Pancreas (tissue), 10 donors: ENCODE data around the gene RAD51B. TPM values are rescaled to one million over a fixed set of nuclear protein-coding genes. Genes with fewer than 3 reads are reported as not detected.

Experiments used
- ATAC-seq, 4 donors: fragments of 200-7000 bp; cut with Tn5 transposase; one replicate each; pipeline versions ENCODE4 v1.8.0 to v1.9.1; 2020; ENCODE audit warnings: mild to moderate bottlenecking in 4 of 4, moderate library complexity in 4 of 4
- DNase-seq, 6 donors: peaks; one replicate each; pipeline ENCODE4 v3.0.0-alpha.2; 2020
- FAIRE-seq: peaks from 2 replicates; lab custom pipeline; 2012; peaks lifted over from hg19 to GRCh38; lab: Jason Lieb, UNC
- H3K27ac ChIP-seq, 4 donors: fragments of 200-600 bp; sonication (generic); 1 replicate in 3 of 4; 2 replicates in 1 of 4; pipeline versions ENCODE4 v1.5.0 to v1.8.0; 2020
- H3K27me3 ChIP-seq, 4 donors: fragments of 200-600 bp; one replicate each; pipeline ENCODE4 v1.8.0; 2021
- H3K36me3 ChIP-seq, 3 donors: fragments of 200-600 bp; sonication (generic) in 1 of 3; one replicate each; pipeline versions ENCODE4 v1.5.0 to v1.8.0; 2020 to 2021
- H3K4me1 ChIP-seq, 3 donors: fragments of 200-600 bp; one replicate each; pipeline ENCODE4 v1.8.0; 2021
- H3K4me3 ChIP-seq, 4 donors: fragments of 200-600 bp; sonication (generic) in 2 of 4; one replicate each; pipeline versions ENCODE4 v1.5.0 to v1.8.0; 2020 to 2021
- H3K9me3 ChIP-seq, 4 donors: fragments of 200-600 bp; one replicate each; pipeline ENCODE4 v1.8.0; 2021
- WGBS, 2 donors: extraction: QIAGEN DNeasy Blood & Tissue Kit; methylation state at CpG; one replicate each; pipeline ENCODE4 v1.1.7; 2013; 5-methylcytosine and 5-hydroxymethylcytosine counted together
- intact Hi-C, 3 donors: fragments of 100-400 bp; cut with DNase I; formaldehyde crosslinking; loops; one replicate each; pipeline versions ENCODE4 v1.11.1 to v1.14.2; 2022
- polyA plus RNA-seq, 2 donors: library from polyadenylated mRNA; stranded (reverse); fragments of 200-250 nt; gene quantifications; one replicate each; pipeline ENCODE4 v1.2.3, GENCODE V29; 2013
- total RNA-seq, 6 donors: library from RNA; stranded (reverse); fragmentation: NEBNext Ultra II Directional in 4 of 6; extraction: Animal tissue kit (Norgen Biotek cat#: 25700) in 4 of 6; gene quantifications; one replicate each; pipeline versions ENCODE4 v1.2.1 to v1.2.4, GENCODE V29; 2021 to 2023
- TF ChIP-seq, protein P1 (sequence below), 4 donors: fragments of 200-600 bp; sonication (generic) in 3 of 4; IDR thresholded peaks; one replicate each; pipeline versions ENCODE4 v1.5.0 to v1.8.0; 2021; ENCODE audit warnings: antibody characterized with exemption in 4 of 4
- donor health status: healthy with polysubstance abuse.
- donor health status: DM: no; HTN: no; CAD: no; lungs with moderate emphysema.
- donor health status: DM: no; HTN: no; CAD: no.
- donor health status: control.
- donor health status: control.
- donor health status: Bipolar disorder and iron deficiency.
- donor health status: DM: yes; HTN: yes; CAD: no.
- donor health status: DM: no; HTN: no; CAD: no.
- donor health status: DM: no; HTN: no; CAD: no.
- donor health status: DM: yes; HTN: yes; CAD: no.

Gene RAD51B
- total and polyA plus RNA-seq, 8 donors = 1.1 to 17.3 (median 5.8) TPM

- 89 to 90% methylated on average over 8 of the region's 8 CpGs for WGBS, 2 donors
- ATAC-seq (no peak), FAIRE-seq (no peak), DNase-seq (no peak)
- Histone ChIP-seq H3K4me1 (peaks cover 8 to 40% (median 20%) of the 10 kb centered on the region in 3 donors), H3K27me3 (no peaks in the 10 kb centered on the region), H3K27ac (peak overlapping the region in 3 of 4 donors; percentile 91 to 94 (median 92)), H3K4me3 (no peak overlapping the region), H3K36me3 (no peaks in the 10 kb centered on the region), H3K9me3 (no peaks in the 10 kb centered on the region)
- intact Hi-C loops = no loop called here
- TF ChIP-seq, protein P1, sequence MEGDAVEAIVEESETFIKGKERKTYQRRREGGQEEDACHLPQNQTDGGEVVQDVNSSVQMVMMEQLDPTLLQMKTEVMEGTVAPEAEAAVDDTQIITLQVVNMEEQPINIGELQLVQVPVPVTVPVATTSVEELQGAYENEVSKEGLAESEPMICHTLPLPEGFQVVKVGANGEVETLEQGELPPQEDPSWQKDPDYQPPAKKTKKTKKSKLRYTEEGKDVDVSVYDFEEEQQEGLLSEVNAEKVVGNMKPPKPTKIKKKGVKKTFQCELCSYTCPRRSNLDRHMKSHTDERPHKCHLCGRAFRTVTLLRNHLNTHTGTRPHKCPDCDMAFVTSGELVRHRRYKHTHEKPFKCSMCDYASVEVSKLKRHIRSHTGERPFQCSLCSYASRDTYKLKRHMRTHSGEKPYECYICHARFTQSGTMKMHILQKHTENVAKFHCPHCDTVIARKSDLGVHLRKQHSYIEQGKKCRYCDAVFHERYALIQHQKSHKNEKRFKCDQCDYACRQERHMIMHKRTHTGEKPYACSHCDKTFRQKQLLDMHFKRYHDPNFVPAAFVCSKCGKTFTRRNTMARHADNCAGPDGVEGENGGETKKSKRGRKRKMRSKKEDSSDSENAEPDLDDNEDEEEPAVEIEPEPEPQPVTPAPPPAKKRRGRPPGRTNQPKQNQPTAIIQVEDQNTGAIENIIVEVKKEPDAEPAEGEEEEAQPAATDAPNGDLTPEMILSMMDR (IDR thresholded peaks at IDR 0.05) = no peak
Observed at GRCh38 chr14:68630081-68630571, 810.5 kb downstream of the RAD51B start.

DNA sequence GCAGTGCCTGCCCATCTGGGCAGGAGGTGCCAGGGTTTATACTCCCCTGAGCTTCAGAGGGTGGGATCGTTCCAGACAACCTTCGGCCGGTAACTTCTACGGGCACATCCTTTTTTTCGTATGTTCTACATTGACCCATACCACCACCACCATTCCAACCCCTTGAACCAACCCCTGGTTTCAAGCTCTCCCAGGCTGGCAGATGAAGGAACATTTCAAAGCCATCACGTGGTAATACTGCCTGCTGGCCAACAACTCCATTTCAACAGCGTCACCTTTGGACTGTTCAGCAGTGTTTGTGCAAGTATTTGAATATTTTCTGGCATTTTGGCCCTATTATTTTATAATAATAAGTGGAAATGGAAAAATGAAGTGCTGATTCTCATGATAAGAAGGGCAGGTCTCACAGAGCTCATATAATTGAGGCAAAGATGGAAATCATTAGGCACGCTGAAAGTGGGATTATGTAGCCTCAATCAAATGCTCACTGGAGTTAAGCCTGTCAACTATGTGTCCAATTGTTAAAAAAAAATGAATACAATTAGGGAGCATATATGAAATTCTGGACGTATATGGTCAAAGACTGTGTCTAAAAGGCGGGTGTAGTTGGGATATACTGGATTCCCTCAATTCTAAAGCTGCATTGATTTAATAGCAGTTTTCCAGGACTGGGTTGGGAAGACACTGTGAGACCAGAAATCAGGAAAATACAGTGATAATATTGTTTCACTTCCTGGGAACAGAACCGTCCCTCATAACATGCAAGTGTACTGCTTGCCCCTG, 811.2 kb downstream of the RAD51B start:
- Histone ChIP-seq H3K4me3 (no peak overlapping the region), H3K9me3 (no peaks in the 10 kb centered on the region), H3K36me3 (no peaks in the 10 kb centered on the region), H3K27me3 (no peaks in the 10 kb centered on the region), H3K27ac (no peak overlapping the region), H3K4me1 (peaks cover 8 to 40% (median 20%) of the 10 kb centered on the region in 3 donors)
- 74 to 86% methylated on average over 11 of the region's 11 CpGs for WGBS, 2 donors
- FAIRE-seq (no peak), DNase-seq (no peak), ATAC-seq (peak in 1 of 4 donors; percentile 39)
- intact Hi-C loops = no loop called here
- TF ChIP-seq, protein P1 (IDR thresholded peaks at IDR 0.05) = no peak

- H3K36me3 ChIP-seq = no peaks in the 10 kb centered on the region
- H3K27ac ChIP-seq = peak overlapping the region in 1 of 4 donors; percentile 5
- H3K9me3 ChIP-seq = no peaks in the 10 kb centered on the region
- H3K27me3 ChIP-seq = no peaks in the 10 kb centered on the region
- H3K4me1 ChIP-seq = peaks cover 8 to 37% (median 20%) of the 10 kb centered on the region in 3 donors
- DNase-seq (no peak), FAIRE-seq (no peak), ATAC-seq (no peak)
- TF ChIP-seq, protein P1 (IDR thresholded peaks at IDR 0.05) = no peak
- H3K4me3 ChIP-seq = no peak overlapping the region
- intact Hi-C loops = no loop called here
- WGBS, 2 donors = 92 to 96% methylated on average over 11 of the region's 11 CpGs
Observed at GRCh38 chr14:68631394-68632053, 811.9 kb downstream of the RAD51B start.

DNA sequence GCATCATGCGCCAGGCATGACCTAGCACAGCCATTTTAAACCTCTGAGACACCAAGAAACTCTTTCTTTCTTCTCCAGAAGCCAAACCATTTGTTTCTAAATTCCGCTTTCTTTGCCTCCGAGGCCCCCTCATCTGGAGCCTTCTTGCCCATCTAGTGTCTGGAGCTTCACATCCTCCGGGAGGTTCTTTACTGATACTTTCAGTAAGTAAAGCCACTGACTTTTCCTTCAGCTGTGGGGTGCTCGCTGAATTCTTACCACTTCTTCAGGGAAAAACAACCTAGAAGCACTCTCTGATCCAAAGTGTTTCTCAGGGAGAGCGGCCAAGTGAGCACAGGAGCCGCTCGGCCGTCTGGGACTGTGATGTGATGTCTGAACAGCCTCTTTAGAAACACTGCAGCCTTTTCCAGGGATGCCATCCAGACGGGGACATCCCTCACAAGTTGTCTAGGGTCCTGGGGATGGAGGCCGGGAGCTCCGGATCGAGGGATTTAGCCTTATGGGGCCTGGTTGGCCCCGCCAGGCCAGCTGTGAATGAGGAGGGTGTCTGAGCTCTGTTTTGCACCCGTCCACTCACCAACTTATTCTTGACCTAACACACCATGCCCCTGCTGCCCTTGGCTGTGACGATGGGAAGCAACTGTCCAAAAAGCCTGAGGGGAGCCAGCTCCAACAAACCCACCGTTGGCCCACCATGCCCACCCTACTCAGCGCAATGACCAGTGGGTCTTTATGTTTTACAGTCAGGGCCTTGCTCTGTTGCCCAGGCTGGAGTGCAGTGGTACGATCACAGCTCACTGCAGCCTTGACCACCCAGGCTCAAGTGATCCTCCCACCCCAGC, 812.7 kb downstream of the RAD51B start:
- TF ChIP-seq, protein P1 (IDR thresholded peaks at IDR 0.05) = no peak
- Histone ChIP-seq H3K9me3 (no peaks in the 10 kb centered on the region), H3K27me3 (no peaks in the 10 kb centered on the region), H3K27ac (peak overlapping the region in 1 of 4 donors; percentile 5), H3K4me1 (peaks cover 5 to 31% (median 14%) of the 10 kb centered on the region in 3 donors), H3K36me3 (no peaks in the 10 kb centered on the region), H3K4me3 (no peak overlapping the region)
- no peak for ATAC-seq
- 93 to 97% methylated on average over 19 of the region's 19 CpGs for WGBS, 2 donors
- no peak for DNase-seq
- no peak for FAIRE-seq
- intact Hi-C loops = no loop called here
